Measurements from ENCODE around the gene VPS51. TPM values are rescaled to one million over a fixed set of nuclear protein-coding genes. Genes with fewer than 3 reads are reported as not detected.

VPS51 gene
- polyA plus RNA-seq, 1 donor (not counting 4 experiments of a cell fraction or from before 2014, with no cell fraction given) = 43.1 TPM

DNA sequence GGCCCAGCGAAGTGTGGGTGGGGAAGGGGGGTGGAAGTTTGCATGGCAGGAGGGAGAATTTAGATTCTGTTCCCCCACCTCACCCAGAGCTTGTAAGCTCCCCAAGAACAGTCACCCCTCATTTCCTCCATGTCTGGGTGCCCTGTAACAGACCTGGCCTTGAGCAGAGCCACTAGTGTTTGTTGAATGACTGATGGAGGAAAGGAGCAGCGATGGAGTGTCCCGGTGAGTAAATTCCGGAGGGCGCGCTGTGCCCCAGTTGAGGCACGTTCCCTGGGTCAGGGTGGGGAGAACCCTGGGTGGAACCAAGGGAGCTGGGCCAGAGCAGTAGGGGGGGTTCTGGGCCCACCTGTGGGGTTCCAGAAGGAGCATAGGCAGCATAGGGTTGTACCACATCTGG is 38.5 kb upstream of the VPS51 start:
- no peaks in the 10 kb centered on the region for H3K9me1 ChIP-seq (ENCODE audit: control insufficient read depth, extremely low read depth, insufficient read depth, low read length)
- H3K79me2 ChIP-seq (ENCODE audit: control insufficient read depth, insufficient read depth, low read length) = no peaks in the 10 kb centered on the region
- TF ChIP-seq EZH2 (IDR thresholded peaks at IDR 0.05; ENCODE audit: low read length) (no peak), CTCF (optimal IDR thresholded peaks at IDR 0.05 in 1 of 3, IDR thresholded peaks at IDR 0.05 in 1 of 3, conservative IDR thresholded peaks at IDR 0.05 in 1 of 3; ENCODE audit: extremely low read depth in 1 of 3, insufficient read depth in 2 of 3, low read length in 3 of 3) (no peak)
- no peak overlapping the region for H3K27ac ChIP-seq (ENCODE audit: control insufficient read depth, insufficient read depth, low read length)
- dilution Hi-C loops (cut with MboI; ENCODE audit: extremely low pct_ligation_motif_present, low sequenced_read_pairs) = no loop called here
- DNase-seq (ENCODE audit: low read depth, low spot score) = no peak
- no peaks in the 10 kb centered on the region for H4K20me1 ChIP-seq (ENCODE audit: control insufficient read depth, extremely low read depth, insufficient read depth, low read length)
- no peaks in the 10 kb centered on the region for H3K9me3 ChIP-seq (ENCODE audit: control insufficient read depth, low read depth, low read length)
- H3K36me3 ChIP-seq (ENCODE audit: control insufficient read depth in 2 of 2, extremely low read depth in 1 of 2, insufficient read depth in 2 of 2, low read length in 2 of 2) = no peaks in the 10 kb centered on the region
- H2AFZ ChIP-seq (ENCODE audit: control insufficient read depth, low read length) = no peak overlapping the region
- H3K4me3 ChIP-seq (ENCODE audit: control insufficient read depth in 2 of 3, extremely low read depth in 1 of 3, insufficient read depth in 2 of 3, low read depth in 1 of 3, low read length in 3 of 3) = no peak overlapping the region
- H3K4me1 ChIP-seq (ENCODE audit: control insufficient read depth, extremely low read depth, insufficient read depth, low read length) = no peaks in the 10 kb centered on the region
- FAIRE-seq = no peak
- H3K9ac ChIP-seq (ENCODE audit: control insufficient read depth, extremely low read depth, insufficient read depth, low read length) = no peak overlapping the region
- H3K27me3 ChIP-seq (ENCODE audit: control insufficient read depth, extremely low read depth, insufficient read depth, low read length) = peaks cover 4% of the 10 kb centered on the region
- H3K4me2 ChIP-seq (ENCODE audit: control insufficient read depth, extremely low read depth, insufficient read depth, low read depth, low read length) = no peak overlapping the region

GRCh38 chr11:65058012-65058411 is 38.0 kb upstream of the VPS51 start:
- no peaks in the 10 kb centered on the region for H3K4me1 ChIP-seq (ENCODE audit: control insufficient read depth, extremely low read depth, insufficient read depth, low read length)
- no peaks in the 10 kb centered on the region for H3K9me1 ChIP-seq (ENCODE audit: control insufficient read depth, extremely low read depth, insufficient read depth, low read length)
- no peak for DNase-seq (ENCODE audit: low read depth, low spot score)
- no peaks in the 10 kb centered on the region for H3K9me3 ChIP-seq (ENCODE audit: control insufficient read depth, low read depth, low read length)
- no peak for TF ChIP-seq CTCF (optimal IDR thresholded peaks at IDR 0.05 in 1 of 3, IDR thresholded peaks at IDR 0.05 in 1 of 3, conservative IDR thresholded peaks at IDR 0.05 in 1 of 3; ENCODE audit: extremely low read depth in 1 of 3, insufficient read depth in 2 of 3, low read length in 3 of 3)
- no peak for TF ChIP-seq EZH2 (IDR thresholded peaks at IDR 0.05; ENCODE audit: low read length)
- dilution Hi-C loops (cut with MboI; ENCODE audit: extremely low pct_ligation_motif_present, low sequenced_read_pairs) = no loop called here
- H3K27me3 ChIP-seq (ENCODE audit: control insufficient read depth, extremely low read depth, insufficient read depth, low read length) = peaks cover 4% of the 10 kb centered on the region
- H3K36me3 ChIP-seq (ENCODE audit: control insufficient read depth in 2 of 2, extremely low read depth in 1 of 2, insufficient read depth in 2 of 2, low read length in 2 of 2) = no peaks in the 10 kb centered on the region
- no peak overlapping the region for H3K4me3 ChIP-seq (ENCODE audit: control insufficient read depth in 2 of 3, extremely low read depth in 1 of 3, insufficient read depth in 2 of 3, low read depth in 1 of 3, low read length in 3 of 3)
- no peak overlapping the region for H2AFZ ChIP-seq (ENCODE audit: control insufficient read depth, low read length)
- H3K9ac ChIP-seq (ENCODE audit: control insufficient read depth, extremely low read depth, insufficient read depth, low read length) = no peak overlapping the region
- H3K27ac ChIP-seq (ENCODE audit: control insufficient read depth, insufficient read depth, low read length) = no peak overlapping the region
- H3K79me2 ChIP-seq (ENCODE audit: control insufficient read depth, insufficient read depth, low read length) = no peaks in the 10 kb centered on the region
- H4K20me1 ChIP-seq (ENCODE audit: control insufficient read depth, extremely low read depth, insufficient read depth, low read length) = no peaks in the 10 kb centered on the region
- FAIRE-seq = no peak
- H3K4me2 ChIP-seq (ENCODE audit: control insufficient read depth, extremely low read depth, insufficient read depth, low read depth, low read length) = no peak overlapping the region
